Measurements from ENCODE around the gene GNA15.

GNA15 gene

DNA sequence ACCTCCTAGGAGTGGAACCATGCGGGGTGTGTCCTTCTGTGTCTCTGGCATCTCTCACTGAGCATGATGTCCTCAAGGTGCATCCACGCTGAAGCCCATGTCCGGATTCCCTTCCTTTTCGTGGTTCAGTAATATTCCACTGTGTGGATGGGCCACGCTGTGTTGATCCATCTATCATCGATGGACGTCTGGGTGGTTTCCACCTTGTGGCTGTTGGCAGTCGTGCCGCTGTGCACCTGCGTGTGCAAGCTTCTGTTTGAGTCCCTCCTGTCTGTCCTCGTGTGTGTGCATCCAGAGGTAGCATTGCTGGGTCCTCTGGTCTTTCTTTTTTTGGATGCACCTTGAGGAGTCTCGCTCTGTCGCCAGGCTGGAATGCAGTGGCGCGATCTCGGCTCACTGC lies 11.2 kb upstream of the GNA15 start:
- Histone ChIP-seq H3K9me2 (ENCODE audit: low read depth, low read length) (no peaks in the 10 kb centered on the region), H2AFZ (ENCODE audit: low read length) (no peak overlapping the region), H4K20me1 (ENCODE audit: insufficient read depth, low read length) (no peaks in the 10 kb centered on the region), H3K36me3 (ENCODE audit: insufficient read depth, low read length) (no peaks in the 10 kb centered on the region), H3K4me3 (ENCODE audit: low read depth, low read length, poor library complexity, severe bottlenecking) (no peak overlapping the region), H3F3A (ENCODE audit: insufficient read depth, low read length) (no peaks in the 10 kb centered on the region), H3K27me3 (ENCODE audit: insufficient read depth, low read length) (no peaks in the 10 kb centered on the region; the same call in 1 of the 2 replicates), H3K4me2 (ENCODE audit: low read length) (no peak overlapping the region), H3K4me1 (ENCODE audit: insufficient read depth, low read length, severe bottlenecking) (no peaks in the 10 kb centered on the region), H3K9ac (ENCODE audit: low read length) (no peak overlapping the region), H3K79me2 (ENCODE audit: insufficient read depth, low read length) (no peaks in the 10 kb centered on the region), H3K9me3 (ENCODE audit: low read length) (no peaks in the 10 kb centered on the region), H3K27ac (ENCODE audit: low read depth, low read length, poor library complexity, severe bottlenecking) (no peak overlapping the region)
- no peak for TF ChIP-seq EZH2 (IDR thresholded peaks at IDR 0.05; ENCODE audit: borderline replicate concordance, low read length)
- TF ChIP-seq, protein P1, sequence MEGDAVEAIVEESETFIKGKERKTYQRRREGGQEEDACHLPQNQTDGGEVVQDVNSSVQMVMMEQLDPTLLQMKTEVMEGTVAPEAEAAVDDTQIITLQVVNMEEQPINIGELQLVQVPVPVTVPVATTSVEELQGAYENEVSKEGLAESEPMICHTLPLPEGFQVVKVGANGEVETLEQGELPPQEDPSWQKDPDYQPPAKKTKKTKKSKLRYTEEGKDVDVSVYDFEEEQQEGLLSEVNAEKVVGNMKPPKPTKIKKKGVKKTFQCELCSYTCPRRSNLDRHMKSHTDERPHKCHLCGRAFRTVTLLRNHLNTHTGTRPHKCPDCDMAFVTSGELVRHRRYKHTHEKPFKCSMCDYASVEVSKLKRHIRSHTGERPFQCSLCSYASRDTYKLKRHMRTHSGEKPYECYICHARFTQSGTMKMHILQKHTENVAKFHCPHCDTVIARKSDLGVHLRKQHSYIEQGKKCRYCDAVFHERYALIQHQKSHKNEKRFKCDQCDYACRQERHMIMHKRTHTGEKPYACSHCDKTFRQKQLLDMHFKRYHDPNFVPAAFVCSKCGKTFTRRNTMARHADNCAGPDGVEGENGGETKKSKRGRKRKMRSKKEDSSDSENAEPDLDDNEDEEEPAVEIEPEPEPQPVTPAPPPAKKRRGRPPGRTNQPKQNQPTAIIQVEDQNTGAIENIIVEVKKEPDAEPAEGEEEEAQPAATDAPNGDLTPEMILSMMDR (IDR thresholded peaks at IDR 0.05; ENCODE audit: low read length), result no peak

DNA sequence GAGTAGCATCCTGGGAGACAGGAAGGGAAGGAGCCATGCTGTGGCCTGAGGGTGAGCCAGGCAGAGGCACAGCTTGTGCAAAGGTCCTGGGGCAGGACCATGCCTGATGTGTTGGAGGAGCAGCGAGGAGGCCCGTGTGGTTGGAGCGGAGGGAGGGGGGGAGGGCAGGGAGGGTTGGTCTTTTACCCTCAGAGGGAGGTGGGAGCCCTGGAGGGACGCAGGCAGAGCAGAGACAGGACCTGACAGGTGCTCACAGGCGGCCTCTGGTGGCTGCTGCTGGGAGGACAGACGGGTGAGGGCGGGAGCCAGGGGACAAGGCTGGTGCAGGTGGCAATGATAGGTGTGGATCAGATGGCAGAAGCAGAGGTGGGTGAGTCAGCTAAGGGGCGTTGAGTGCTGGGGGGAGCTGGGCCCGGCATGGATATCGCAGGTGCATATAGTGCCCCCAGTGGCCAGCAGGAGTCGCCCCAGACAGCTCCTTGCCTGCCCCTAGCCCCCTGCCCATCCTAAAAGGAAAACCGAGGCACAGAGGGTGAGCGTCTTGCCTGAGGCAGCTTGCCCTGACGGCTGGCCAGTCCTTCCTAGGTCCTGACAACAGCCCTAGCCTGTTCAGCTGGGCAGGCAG lies 9.8 kb upstream of the GNA15 start:
- no peaks in the 10 kb centered on the region for H3K79me2 ChIP-seq (ENCODE audit: insufficient read depth, low read length)
- TF ChIP-seq EZH2 (IDR thresholded peaks at IDR 0.05; ENCODE audit: borderline replicate concordance, low read length), result no peak
- TF ChIP-seq, protein P1 (IDR thresholded peaks at IDR 0.05; ENCODE audit: low read length), result peak; percentile 79
- no peaks in the 10 kb centered on the region for H3F3A ChIP-seq (ENCODE audit: insufficient read depth, low read length)
- H3K4me3 ChIP-seq (ENCODE audit: low read depth, low read length, poor library complexity, severe bottlenecking), result no peak overlapping the region
- no peaks in the 10 kb centered on the region for H3K9me3 ChIP-seq (ENCODE audit: low read length)
- H3K27ac ChIP-seq (ENCODE audit: low read depth, low read length, poor library complexity, severe bottlenecking), result no peak overlapping the region
- no peaks in the 10 kb centered on the region; the same call in 1 of the 2 replicates for H3K27me3 ChIP-seq (ENCODE audit: insufficient read depth, low read length)
- no peaks in the 10 kb centered on the region for H4K20me1 ChIP-seq (ENCODE audit: insufficient read depth, low read length)
- H3K9ac ChIP-seq (ENCODE audit: low read length), result no peak overlapping the region
- no peaks in the 10 kb centered on the region for H3K9me2 ChIP-seq (ENCODE audit: low read depth, low read length)
- H2AFZ ChIP-seq (ENCODE audit: low read length), result no peak overlapping the region
- no peaks in the 10 kb centered on the region for H3K4me1 ChIP-seq (ENCODE audit: insufficient read depth, low read length, severe bottlenecking)
- H3K4me2 ChIP-seq (ENCODE audit: low read length), result no peak overlapping the region
- H3K36me3 ChIP-seq (ENCODE audit: insufficient read depth, low read length), result no peaks in the 10 kb centered on the region

DNA sequence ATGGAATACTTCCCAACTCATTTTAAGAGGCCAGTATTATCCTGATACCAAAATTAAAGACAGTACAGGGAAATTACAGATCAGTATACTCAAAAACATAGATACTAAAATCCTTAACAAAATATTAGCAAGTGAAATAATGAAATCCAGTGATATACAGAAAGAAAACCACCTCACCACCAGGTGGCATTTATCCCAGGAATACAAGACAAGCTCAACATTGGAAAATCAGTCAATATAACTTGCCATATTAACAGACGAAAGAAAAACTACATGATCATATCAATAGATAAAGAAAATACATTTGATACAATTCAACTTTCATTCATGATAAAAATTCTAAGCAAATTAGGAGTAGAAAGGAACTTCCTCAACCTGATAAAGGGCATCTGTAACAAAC lies 6.7 kb upstream of the GNA15 start:
- no peaks in the 10 kb centered on the region for H3K27me3 ChIP-seq (ENCODE audit: insufficient read depth, low read length)
- H3K9me2 ChIP-seq (ENCODE audit: low read depth, low read length), result no peaks in the 10 kb centered on the region
- TF ChIP-seq, protein P1 (IDR thresholded peaks at IDR 0.05; ENCODE audit: low read length), result peak; percentile 35; the same call in 1 of the 2 replicates
- TF ChIP-seq EZH2 (IDR thresholded peaks at IDR 0.05; ENCODE audit: borderline replicate concordance, low read length), result no peak

More for the DNA sequence above, 6.7 kb upstream of the GNA15 start:
- no peaks in the 10 kb centered on the region for H3K9me3 ChIP-seq (ENCODE audit: low read length)
- no peak overlapping the region for H3K9ac ChIP-seq (ENCODE audit: low read length)
- no peaks in the 10 kb centered on the region for H4K20me1 ChIP-seq (ENCODE audit: insufficient read depth, low read length)
- no peak overlapping the region for H3K4me3 ChIP-seq (ENCODE audit: low read depth, low read length, poor library complexity, severe bottlenecking)
- H2AFZ ChIP-seq (ENCODE audit: low read length), result no peak overlapping the region
- no peaks in the 10 kb centered on the region for H3K4me1 ChIP-seq (ENCODE audit: insufficient read depth, low read length, severe bottlenecking)
- H3F3A ChIP-seq (ENCODE audit: insufficient read depth, low read length), result no peaks in the 10 kb centered on the region
- H3K36me3 ChIP-seq (ENCODE audit: insufficient read depth, low read length), result no peaks in the 10 kb centered on the region
- no peaks in the 10 kb centered on the region for H3K79me2 ChIP-seq (ENCODE audit: insufficient read depth, low read length)
- no peak overlapping the region for H3K27ac ChIP-seq (ENCODE audit: low read depth, low read length, poor library complexity, severe bottlenecking)
- no peak overlapping the region for H3K4me2 ChIP-seq (ENCODE audit: low read length)
